Neural progenitor cell (in vitro differentiated cells): Measurements from ENCODE around the gene RALGAPA1. TPM values are rescaled to one million over a fixed set of nuclear protein-coding genes. Genes with fewer than 3 reads are reported as not detected.

Experiments used
- DNase-seq: peaks from one replicate; pipeline ENCODE4 v3.0.0-alpha.2; 2016; ENCODE audit warnings: low spot score
- H2AFZ ChIP-seq: fragments of 200-600 bp; sonication (generic); replicated peaks from 2 replicates; pipeline ENCODE4 v1.6.1; 2016; ENCODE audit warnings: antibody characterized with exemption
- H3F3A ChIP-seq: fragments of 200-600 bp; sonication (generic); 2 replicates; pipeline ENCODE4 v1.6.1; 2016; ENCODE audit warnings: antibody characterized with exemption, low read depth
- H3K27ac ChIP-seq: fragments of 200-600 bp; sonication (generic); 2 replicates; pipeline ENCODE4 v1.5.1; 2016; ENCODE audit warnings: mild to moderate bottlenecking
- H3K27me3 ChIP-seq: fragments of 200-600 bp; sonication (generic); 2 replicates; pipeline ENCODE4 v1.6.1; 2016; ENCODE audit warnings: mild to moderate bottlenecking, moderate library complexity
- H3K36me3 ChIP-seq: fragments of 200-600 bp; sonication (generic); 2 replicates; pipeline ENCODE4 v1.5.1; 2016
- H3K4me1 ChIP-seq: fragments of 200-600 bp; sonication (generic); 2 replicates; pipeline ENCODE4 v1.6.1; 2016; ENCODE audit warnings: mixed run types
- H3K4me2 ChIP-seq: fragments of 200-600 bp; sonication (generic); 2 replicates; pipeline ENCODE4 v1.6.1; 2016
- H3K4me3 ChIP-seq: fragments of 200-600 bp; sonication (generic); 2 replicates; pipeline ENCODE4 v1.5.1; 2016
- H3K79me2 ChIP-seq: fragments of 200-600 bp; sonication (generic); 2 replicates; pipeline ENCODE4 v1.6.1; 2016; ENCODE audit warnings: low read depth
- H3K9ac ChIP-seq: fragments of 200-600 bp; sonication (generic); 2 replicates; pipeline ENCODE4 v1.6.1; 2016
- H3K9me3 ChIP-seq: fragments of 200-600 bp; sonication (generic); 2 replicates; pipeline ENCODE4 v1.5.1; 2016; ENCODE audit warnings: low read depth
- H4K20me1 ChIP-seq: fragments of 200-600 bp; sonication (generic); 2 replicates; pipeline ENCODE4 v1.6.1; 2016; ENCODE audit warnings: low read depth
- H3K27ac Mint-ChIP-seq: 3 replicates; pipeline ENCODE4 v1.8.0; 2021; ENCODE audit warnings: mixed read lengths
- H3K27me3 Mint-ChIP-seq: 2 replicates; pipeline ENCODE4 v1.8.0; 2022; ENCODE audit warnings: low read depth, mild to moderate bottlenecking, inconsistent platforms, moderate library complexity, mixed read lengths; ENCODE audit not compliant: insufficient read depth
- H3K36me3 Mint-ChIP-seq: 3 replicates; pipeline ENCODE4 v1.8.0; 2021; ENCODE audit warnings: mixed read lengths
- H3K4me1 Mint-ChIP-seq: 3 replicates; pipeline ENCODE4 v1.8.0; 2021; ENCODE audit warnings: mixed read lengths
- H3K4me3 Mint-ChIP-seq: 3 replicates; pipeline ENCODE4 v1.8.0; 2021; ENCODE audit warnings: mild to moderate bottlenecking, moderate library complexity, mixed read lengths
- H3K9me3 Mint-ChIP-seq: 3 replicates; pipeline ENCODE4 v1.8.0; 2020; ENCODE audit warnings: mixed read lengths
- EZH2 ChIP-seq: fragments of 200-600 bp; sonication (generic); IDR thresholded peaks from 2 replicates; pipeline ENCODE4 v1.6.1; 2017; ENCODE audit warnings: antibody characterized with exemption, mild to moderate bottlenecking, moderate library complexity
- EZH2phosphoT487 ChIP-seq: fragments of 200-600 bp; sonication (generic); IDR thresholded peaks from 2 replicates; pipeline ENCODE4 v1.6.1; 2017; ENCODE audit warnings: antibody characterized with exemption
- total RNA-seq: library from RNA; depleted of rRNA; stranded (reverse); fragments of >200 nt; gene quantifications from 2 replicates; pipeline ENCODE4 v1.2.3, GENCODE V29; 2015; ENCODE audit warnings: low replicate concordance
- TF ChIP-seq, protein P1 (sequence below): fragments of 200-600 bp; sonication (generic); IDR thresholded peaks from 2 replicates; pipeline ENCODE4 v1.5.1; 2017; ENCODE audit warnings: antibody characterized with exemption, mild to moderate bottlenecking

The RALGAPA1 gene
- total RNA-seq, 1 donor from 2014 or later = 31.7 TPM

DNA sequence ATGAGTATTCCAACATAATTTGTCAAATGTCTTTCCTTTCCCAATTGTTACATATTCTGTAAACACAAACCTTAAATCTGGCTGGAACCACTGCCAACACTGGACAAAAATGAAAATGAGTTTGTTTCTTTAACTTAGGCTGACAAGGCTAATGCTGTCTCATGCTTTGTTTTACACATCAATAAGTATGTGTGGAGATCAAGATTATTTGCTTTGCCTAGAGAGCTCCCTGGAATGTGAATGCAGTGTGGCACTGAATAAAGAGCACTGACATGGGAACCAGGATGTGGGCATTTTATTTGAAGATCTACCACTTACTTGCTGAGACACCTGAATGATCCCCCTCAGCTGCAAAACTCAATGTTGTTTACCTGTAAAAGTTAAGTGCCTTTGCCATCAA is 61.7 kb downstream of the RALGAPA1 start:
- Histone ChIP-seq H2AFZ (no peak overlapping the region), H3K27me3 (no peaks in the 10 kb centered on the region), H3K9me3 (no peaks in the 10 kb centered on the region), H3K4me1 (no peaks in the 10 kb centered on the region), H3K36me3 (no peaks in the 10 kb centered on the region), H3K4me3 (no peak overlapping the region), H3K4me2 (no peak overlapping the region), H3K79me2 (no peaks in the 10 kb centered on the region), H3F3A (no peaks in the 10 kb centered on the region), H3K9ac (no peak overlapping the region), H4K20me1 (no peaks in the 10 kb centered on the region), H3K27ac (no peak overlapping the region)
- H3K27me3 Mint-ChIP-seq = no peaks in the 10 kb centered on the region
- peaks cover 5% of the 10 kb centered on the region for H3K36me3 Mint-ChIP-seq
- H3K27ac Mint-ChIP-seq = no peak overlapping the region
- peaks cover 4% of the 10 kb centered on the region for H3K4me1 Mint-ChIP-seq
- DNase-seq = no peak
- TF ChIP-seq EZH2phosphoT487 (no peak), EZH2 (no peak)
- TF ChIP-seq, protein P1, sequence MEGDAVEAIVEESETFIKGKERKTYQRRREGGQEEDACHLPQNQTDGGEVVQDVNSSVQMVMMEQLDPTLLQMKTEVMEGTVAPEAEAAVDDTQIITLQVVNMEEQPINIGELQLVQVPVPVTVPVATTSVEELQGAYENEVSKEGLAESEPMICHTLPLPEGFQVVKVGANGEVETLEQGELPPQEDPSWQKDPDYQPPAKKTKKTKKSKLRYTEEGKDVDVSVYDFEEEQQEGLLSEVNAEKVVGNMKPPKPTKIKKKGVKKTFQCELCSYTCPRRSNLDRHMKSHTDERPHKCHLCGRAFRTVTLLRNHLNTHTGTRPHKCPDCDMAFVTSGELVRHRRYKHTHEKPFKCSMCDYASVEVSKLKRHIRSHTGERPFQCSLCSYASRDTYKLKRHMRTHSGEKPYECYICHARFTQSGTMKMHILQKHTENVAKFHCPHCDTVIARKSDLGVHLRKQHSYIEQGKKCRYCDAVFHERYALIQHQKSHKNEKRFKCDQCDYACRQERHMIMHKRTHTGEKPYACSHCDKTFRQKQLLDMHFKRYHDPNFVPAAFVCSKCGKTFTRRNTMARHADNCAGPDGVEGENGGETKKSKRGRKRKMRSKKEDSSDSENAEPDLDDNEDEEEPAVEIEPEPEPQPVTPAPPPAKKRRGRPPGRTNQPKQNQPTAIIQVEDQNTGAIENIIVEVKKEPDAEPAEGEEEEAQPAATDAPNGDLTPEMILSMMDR = no peak
- no peak overlapping the region for H3K4me3 Mint-ChIP-seq
- no peaks in the 10 kb centered on the region for H3K9me3 Mint-ChIP-seq

DNA sequence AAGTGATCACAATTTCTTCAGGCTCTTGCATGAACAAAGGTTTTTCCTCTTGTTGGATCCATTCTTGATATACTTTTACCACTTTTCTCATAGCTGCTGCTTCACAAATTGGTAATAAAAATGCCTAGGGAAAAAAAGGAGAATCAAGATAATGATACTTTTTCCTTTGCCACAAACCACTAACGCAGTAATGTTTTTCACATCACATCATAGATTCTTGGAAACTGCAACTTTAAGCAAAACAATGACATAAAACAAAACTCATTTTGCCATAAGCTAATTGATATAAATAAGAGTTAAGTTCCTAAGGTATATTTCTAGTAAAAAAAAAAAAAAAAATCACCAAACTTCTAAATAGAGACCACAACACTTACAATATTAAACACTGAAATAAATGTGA is 66.7 kb downstream of the RALGAPA1 start:
- H3K4me2 ChIP-seq = no peak overlapping the region
- H3K27me3 ChIP-seq = no peaks in the 10 kb centered on the region
- no peaks in the 10 kb centered on the region for H3K9me3 ChIP-seq
- Mint-ChIP-seq H3K27ac (no peak overlapping the region), H3K36me3 (peaks cover 6% of the 10 kb centered on the region), H3K9me3 (no peaks in the 10 kb centered on the region), H3K27me3 (no peaks in the 10 kb centered on the region), H3K4me3 (no peak overlapping the region), H3K4me1 (peaks cover 5% of the 10 kb centered on the region)
- H2AFZ ChIP-seq = no peak overlapping the region
- H3K9ac ChIP-seq = no peak overlapping the region
- no peaks in the 10 kb centered on the region for H3K36me3 ChIP-seq
- no peaks in the 10 kb centered on the region for H3F3A ChIP-seq
- no peak overlapping the region for H3K4me3 ChIP-seq
- DNase-seq = no peak
- H3K27ac ChIP-seq = no peak overlapping the region
- no peaks in the 10 kb centered on the region for H4K20me1 ChIP-seq
- H3K79me2 ChIP-seq = no peaks in the 10 kb centered on the region
- TF ChIP-seq, protein P1 = no peak
- TF ChIP-seq EZH2 = no peak
- TF ChIP-seq EZH2phosphoT487 = no peak
- H3K4me1 ChIP-seq = peaks cover 5% of the 10 kb centered on the region

DNA sequence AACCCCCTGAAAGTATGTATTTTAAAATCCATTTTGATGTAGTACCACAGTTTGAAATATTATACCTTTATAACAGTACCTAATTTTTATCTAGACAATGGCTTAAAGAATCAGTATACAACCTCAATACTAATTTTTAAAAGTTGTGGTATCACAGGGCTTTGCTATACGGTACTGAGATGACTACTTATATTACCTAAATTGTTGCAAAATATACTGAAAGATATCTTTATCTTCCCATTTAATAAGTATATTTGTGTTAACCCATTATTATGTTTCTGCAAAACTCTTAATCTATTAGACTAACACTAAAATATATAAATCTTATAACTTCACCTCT is 67.1 kb downstream of the RALGAPA1 start:
- Histone ChIP-seq H3F3A (no peaks in the 10 kb centered on the region), H3K79me2 (no peaks in the 10 kb centered on the region), H3K9ac (no peak overlapping the region), H4K20me1 (no peaks in the 10 kb centered on the region), H3K27ac (no peak overlapping the region), H3K4me3 (no peak overlapping the region), H3K4me2 (no peak overlapping the region), H3K4me1 (peaks cover 5% of the 10 kb centered on the region), H3K9me3 (no peaks in the 10 kb centered on the region), H3K36me3 (no peaks in the 10 kb centered on the region), H2AFZ (no peak overlapping the region), H3K27me3 (no peaks in the 10 kb centered on the region)
- Mint-ChIP-seq H3K4me1 (peaks cover 5% of the 10 kb centered on the region), H3K27me3 (no peaks in the 10 kb centered on the region), H3K9me3 (no peaks in the 10 kb centered on the region), H3K27ac (no peak overlapping the region), H3K36me3 (peaks cover 6% of the 10 kb centered on the region), H3K4me3 (no peak overlapping the region)
- no peak for DNase-seq
- TF ChIP-seq EZH2phosphoT487 (no peak), EZH2 (no peak)
- TF ChIP-seq, protein P1 = no peak
